Psoas muscle (tissue), 8 donors: ENCODE results near the gene CSTPP1. TPM values are rescaled to one million over a fixed set of nuclear protein-coding genes. Genes with fewer than 3 reads are reported as not detected.

Source experiments
- ATAC-seq, 4 donors: fragments of 200-7000 bp; cut with Tn5 transposase; one replicate each; pipeline ENCODE4 v1.9.1; 2020; ENCODE audit warnings: moderate library complexity in 3 of 4, mild to moderate bottlenecking in 2 of 4
- DNase-seq, 2 donors: peaks; one replicate each; pipeline ENCODE4 v3.0.0-alpha.2; 2020
- H3K27ac ChIP-seq: fragments of 200-600 bp; one replicate; pipeline ENCODE4 v1.8.0; 2022
- H3K27me3 ChIP-seq, 3 donors: fragments of 200-600 bp in 1 of 3; one replicate each; pipeline versions ENCODE4 v1.6.1 to v1.8.0; 2013 to 2022; ENCODE audit warnings: low read length in 2 of 3, mild to moderate bottlenecking in 2 of 3, moderate library complexity in 1 of 3; ENCODE audit not compliant: insufficient read depth in 3 of 3
- H3K36me3 ChIP-seq, 2 donors: fragments of 200-600 bp in 1 of 2; one replicate each; pipeline versions ENCODE4 v1.6.1 to v1.8.0; 2013 to 2022; ENCODE audit warnings: low read depth in 1 of 2, mild to moderate bottlenecking in 1 of 2, moderate library complexity in 1 of 2; ENCODE audit not compliant: insufficient read depth in 1 of 2
- H3K4me1 ChIP-seq: fragments of 200-600 bp; one replicate; pipeline ENCODE4 v1.8.0; 2022
- H3K4me3 ChIP-seq: fragments of 200-600 bp; one replicate; pipeline ENCODE4 v1.8.0; 2022; ENCODE audit warnings: mild to moderate bottlenecking
- H3K9me3 ChIP-seq: fragments of 200-600 bp; one replicate; pipeline ENCODE4 v1.8.0; 2022
- whole genome bisulfite sequencing, 3 donors: extraction: QIAGEN DNeasy Blood & Tissue Kit; methylation state at CpG; one replicate each; pipeline versions ENCODE4 v1.1.6 to v1.1.7; 2013; 5-methylcytosine and 5-hydroxymethylcytosine counted together
- intact Hi-C, 2 donors: fragments of 100-400 bp; cut with DNase I; formaldehyde crosslinking; loops; one replicate each; pipeline versions ENCODE4 v1.11.0 to v1.14.2; 2022
- long read RNA-seq, 2 donors: library from polyadenylated mRNA; unstranded; transcript quantifications; one replicate each; pipeline ENCODE4 v2.0.0, GENCODE V29; 2021
- polyA plus RNA-seq, 3 donors: library from polyadenylated mRNA; stranded (reverse); fragments of 200-250 nt; gene quantifications; one replicate each; pipeline ENCODE4 v1.2.3, GENCODE V29; 2013
- total RNA-seq, 4 donors: library from RNA; stranded (reverse); fragmentation: NEBNext Ultra II Directional in 2 of 4; extraction: Animal tissue kit (Norgen Biotek cat#: 25700) in 2 of 4; gene quantifications; one replicate each; pipeline versions ENCODE4 v1.2.1 to v1.2.4, GENCODE V29; 2021 to 2023
- TF ChIP-seq, protein P1 (sequence below): fragments of 200-600 bp; IDR thresholded peaks from one replicate; pipeline ENCODE4 v1.8.0; 2022; ENCODE audit warnings: antibody characterized with exemption
- donor health status: healthy with polysubstance abuse.
- donor health status: DM: no; HTN: no; CAD: no; lungs with moderate emphysema.
- donor health status: Bipolar disorder and iron deficiency.
- donor health status: healthy.
- donor health status: DM: yes; HTN: yes; CAD: no.
- donor health status: DM: no; HTN: no; CAD: no.
- donor health status: DM: no; HTN: no; CAD: no.
- donor health status: DM: yes; HTN: yes; CAD: no.

CSTPP1 gene, protein sequence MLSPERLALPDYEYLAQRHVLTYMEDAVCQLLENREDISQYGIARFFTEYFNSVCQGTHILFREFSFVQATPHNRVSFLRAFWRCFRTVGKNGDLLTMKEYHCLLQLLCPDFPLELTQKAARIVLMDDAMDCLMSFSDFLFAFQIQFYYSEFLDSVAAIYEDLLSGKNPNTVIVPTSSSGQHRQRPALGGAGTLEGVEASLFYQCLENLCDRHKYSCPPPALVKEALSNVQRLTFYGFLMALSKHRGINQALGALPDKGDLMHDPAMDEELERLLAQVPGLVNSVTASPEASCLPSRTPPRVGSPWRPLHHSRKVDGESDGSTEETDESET
- 1 to 10 TPM; 6.1 to 10.0 (median 7.7) TPM for total RNA-seq
- 1 to 10 TPM; 5.1 to 8.2 (median 6.6) TPM for polyA plus RNA-seq
- long read RNA-seq, donor 1, partial matches to known transcripts: 0 of 6 reads
- long read RNA-seq, donor 1, other reads (novel, unspliced or antisense): 1 of 6 reads
- long read RNA-seq, donor 2, transcript C11orf49-201 (9 exons, 1,645 nt): major isoform, 5 of 13 reads
- long read RNA-seq, donor 2, partial matches to known transcripts: 1 of 13 reads
- long read RNA-seq, donor 2, other reads (novel, unspliced or antisense): 4 of 13 reads

DNA sequence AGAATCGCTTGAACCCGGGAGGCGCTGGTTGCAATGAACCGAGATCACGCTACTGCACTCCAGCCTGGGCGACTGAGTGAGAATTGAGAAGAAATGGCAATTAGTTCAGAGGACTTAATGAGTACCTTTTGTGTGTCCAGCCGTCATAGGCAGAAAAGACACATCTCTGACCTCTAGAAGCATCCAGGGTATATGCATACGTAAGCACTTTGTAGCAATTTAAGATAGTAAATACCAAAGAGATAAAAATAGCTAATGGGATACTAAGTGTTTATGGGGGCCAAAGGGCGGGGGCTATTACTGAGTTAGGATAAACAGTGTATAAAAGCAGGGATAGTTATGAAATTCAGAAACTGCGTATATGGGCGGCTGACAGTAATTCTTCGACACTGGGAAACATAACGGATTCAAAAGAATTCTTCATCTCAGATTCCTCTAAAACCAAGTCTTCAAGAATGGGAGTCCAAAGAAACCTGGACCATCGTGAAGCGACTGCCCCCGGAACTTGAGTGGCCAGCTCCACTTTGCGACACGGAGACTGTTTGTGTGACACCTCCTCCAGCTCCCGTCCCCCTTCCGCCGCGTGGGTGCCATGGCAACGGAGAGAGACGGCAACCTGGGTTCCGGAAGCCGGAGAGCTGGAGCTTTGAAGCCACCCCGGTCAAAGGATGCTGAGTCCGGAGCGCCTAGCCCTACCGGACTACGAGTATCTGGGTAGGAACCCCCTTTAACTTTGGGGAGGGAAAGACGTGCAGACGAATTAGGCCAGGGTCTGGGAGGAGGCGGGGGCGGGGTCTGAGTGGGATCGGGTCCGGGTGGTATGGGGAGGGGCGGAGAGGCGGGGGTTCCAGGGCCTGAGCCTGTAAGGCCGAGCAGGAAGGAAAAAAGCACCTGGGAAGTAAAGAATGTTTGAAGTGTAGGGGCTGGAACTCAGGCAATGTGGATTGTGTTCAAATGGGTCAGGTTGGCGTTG lies at the start of gene CSTPP1:
TSS of gene CSTPP1 (plus strand) at position 624 of the 973 bp plus-strand sequence. CDS start at position 669, 45 bp downstream.
- intact Hi-C loops: loop anchor here in 1 of 2 donors (5.0 kb wide), 1 partner anchor 584 kb away; no protein-coding TSS in a partner anchor
- no peaks in the 10 kb centered on the region for H3K9me3 ChIP-seq
- H3K4me1 ChIP-seq: no peaks in the 10 kb centered on the region
- H3K27me3 ChIP-seq: peaks cover 0 to 4% (median 0%) of the 10 kb centered on the region in 3 donors
- peak within 1 kb of the TSS; percentile 76 for H3K4me3 ChIP-seq
- TF ChIP-seq, protein P1, sequence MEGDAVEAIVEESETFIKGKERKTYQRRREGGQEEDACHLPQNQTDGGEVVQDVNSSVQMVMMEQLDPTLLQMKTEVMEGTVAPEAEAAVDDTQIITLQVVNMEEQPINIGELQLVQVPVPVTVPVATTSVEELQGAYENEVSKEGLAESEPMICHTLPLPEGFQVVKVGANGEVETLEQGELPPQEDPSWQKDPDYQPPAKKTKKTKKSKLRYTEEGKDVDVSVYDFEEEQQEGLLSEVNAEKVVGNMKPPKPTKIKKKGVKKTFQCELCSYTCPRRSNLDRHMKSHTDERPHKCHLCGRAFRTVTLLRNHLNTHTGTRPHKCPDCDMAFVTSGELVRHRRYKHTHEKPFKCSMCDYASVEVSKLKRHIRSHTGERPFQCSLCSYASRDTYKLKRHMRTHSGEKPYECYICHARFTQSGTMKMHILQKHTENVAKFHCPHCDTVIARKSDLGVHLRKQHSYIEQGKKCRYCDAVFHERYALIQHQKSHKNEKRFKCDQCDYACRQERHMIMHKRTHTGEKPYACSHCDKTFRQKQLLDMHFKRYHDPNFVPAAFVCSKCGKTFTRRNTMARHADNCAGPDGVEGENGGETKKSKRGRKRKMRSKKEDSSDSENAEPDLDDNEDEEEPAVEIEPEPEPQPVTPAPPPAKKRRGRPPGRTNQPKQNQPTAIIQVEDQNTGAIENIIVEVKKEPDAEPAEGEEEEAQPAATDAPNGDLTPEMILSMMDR: no peak
- peak; percentile 96 to 99 (median 99) for ATAC-seq
- H3K27ac ChIP-seq: no peak within 1 kb of the TSS
- DNase-seq: peak; percentile 94 to 97
- 20 to 21% (median 21%) methylated on average over 41 of the region's 41 CpGs for WGBS, 3 donors
- no peaks in the 10 kb centered on the region for H3K36me3 ChIP-seq

- H3K4me3 ChIP-seq: no peak overlapping the region
- TF ChIP-seq, protein P1: no peak
- ATAC-seq (no peak), DNase-seq (no peak)
- H3K36me3 ChIP-seq: peaks cover 0 to 82% of the 10 kb centered on the region in 2 donors
- H3K9me3 ChIP-seq: no peaks in the 10 kb centered on the region
- intact Hi-C loops: loop anchor here (2.0 to 10.0 kb wide), 3 partner anchors 262 to 466 kb away; partner anchors contain the start of gene MYBPC3 (in 1 of the 2)
- WGBS, 3 donors: 44 to 61% (median 50%) methylated on average over 5 of the region's 5 CpGs
- no peaks in the 10 kb centered on the region for H3K4me1 ChIP-seq
- no peaks in the 10 kb centered on the region for H3K27me3 ChIP-seq
- no peak overlapping the region for H3K27ac ChIP-seq
These were observed 47.9 kb upstream of the CSTPP1 start for GRCh38 chr11:46888636-46889035.

- TF ChIP-seq, protein P1: no peak
- Histone ChIP-seq H3K27me3 (no peaks in the 10 kb centered on the region), H3K27ac (no peak overlapping the region), H3K4me1 (no peaks in the 10 kb centered on the region), H3K9me3 (no peaks in the 10 kb centered on the region), H3K4me3 (no peak overlapping the region), H3K36me3 (peaks cover 0 to 79% of the 10 kb centered on the region in 2 donors)
- DNase-seq: no peak
- intact Hi-C loops: loop anchor here (2.0 to 10.0 kb wide), 3 partner anchors 262 to 466 kb away; partner anchors contain the start of gene MYBPC3 (in 1 of the 2)
- peak in 1 of 4 donors; percentile 19 for ATAC-seq
- 82 to 87% (median 84%) methylated on average over 7 of the region's 7 CpGs for WGBS, 3 donors
These were observed 47.3 kb upstream of the CSTPP1 start for GRCh38 chr11:46889251-46889650.

DNA sequence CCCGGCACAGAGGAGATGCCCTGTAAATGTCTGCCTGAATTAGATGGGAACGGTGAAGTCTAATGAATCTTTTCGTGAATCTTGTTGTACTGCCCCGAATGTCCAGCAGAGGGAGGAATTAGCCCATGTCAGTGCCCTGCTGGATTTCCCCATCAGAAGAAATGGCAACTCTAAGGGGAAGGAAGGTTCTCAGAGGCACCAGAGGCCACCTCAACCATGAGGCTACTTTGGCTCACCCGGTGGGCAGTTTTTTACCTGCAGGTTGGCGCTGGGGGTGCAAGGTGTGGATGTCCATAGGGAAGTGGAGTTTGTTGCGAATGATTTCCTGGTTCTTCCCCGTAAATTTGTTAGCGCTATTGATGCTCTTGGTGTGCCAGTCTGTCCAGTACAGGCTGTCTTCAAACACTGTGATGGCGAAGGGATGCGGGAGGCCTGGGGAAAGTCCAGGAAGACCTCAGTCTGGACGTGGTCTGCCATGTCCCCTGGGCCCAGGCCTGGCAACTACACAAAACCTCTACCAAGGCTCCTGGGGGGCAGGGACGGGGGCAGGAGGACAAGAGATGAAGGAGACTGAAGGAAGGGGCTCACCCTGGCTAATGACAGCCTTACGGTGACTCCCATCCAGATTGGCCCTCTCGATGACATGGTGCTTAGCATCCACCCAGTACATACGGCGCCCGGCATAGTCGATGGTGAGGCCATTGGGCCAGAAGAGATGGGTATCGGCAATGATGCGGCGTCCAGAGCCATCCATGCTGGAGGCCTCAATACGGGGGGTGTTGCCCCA lies 46.7 kb upstream of the CSTPP1 start:
- Histone ChIP-seq H3K36me3 (peaks cover 0 to 83% of the 10 kb centered on the region in 2 donors), H3K27ac (no peak overlapping the region), H3K9me3 (no peaks in the 10 kb centered on the region), H3K4me3 (no peak overlapping the region), H3K4me1 (no peaks in the 10 kb centered on the region), H3K27me3 (no peaks in the 10 kb centered on the region)
- peak; percentile 80 to 94 (median 91) for ATAC-seq
- peak; percentile 28 to 65 for DNase-seq
- intact Hi-C loops: loop anchor here (2.0 to 10.0 kb wide), 4 partner anchors 261 to 465 kb away; partner anchors contain the start of gene MYBPC3 (in 2 of the 2)
- TF ChIP-seq, protein P1: peak; percentile 87
- WGBS, 3 donors: 61 to 69% (median 64%) methylated on average over 23 of the region's 23 CpGs
